NK-92 treated with Interleukin-12 subunit alpha and Interleukin-12 subunit beta, amount 100 ng/mL, for 24 hours (cell line): Measurements from ENCODE around the gene GTF2A1.
A peak's percentile ranks its signal among the peaks of the same experiment; 100 is the strongest.

Source experiments
- DNase-seq: peaks from one replicate; lab custom pipeline; 2025; lab: John Stamatoyannopoulos, UW

The GTF2A1 gene

DNA sequence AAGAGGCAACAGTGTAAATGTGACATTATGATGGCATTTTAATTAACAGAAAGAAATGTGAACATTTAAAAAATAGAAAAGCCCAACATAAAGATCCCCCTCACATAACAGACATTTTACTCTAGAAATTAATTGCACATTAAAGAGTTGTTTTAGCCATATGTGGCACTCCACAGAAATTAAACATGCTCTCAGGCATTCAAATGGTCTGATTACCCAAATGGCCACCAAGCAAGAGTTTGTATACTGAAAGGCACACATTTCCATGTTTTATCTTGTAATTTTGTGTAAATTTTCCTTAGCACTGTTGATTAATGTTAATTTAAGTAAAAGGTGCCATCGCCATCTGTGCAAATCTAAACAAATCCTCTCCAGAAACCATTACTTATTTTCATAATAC is 43.5 kb downstream of the GTF2A1 start:
- DNase-seq: no peak

DNA sequence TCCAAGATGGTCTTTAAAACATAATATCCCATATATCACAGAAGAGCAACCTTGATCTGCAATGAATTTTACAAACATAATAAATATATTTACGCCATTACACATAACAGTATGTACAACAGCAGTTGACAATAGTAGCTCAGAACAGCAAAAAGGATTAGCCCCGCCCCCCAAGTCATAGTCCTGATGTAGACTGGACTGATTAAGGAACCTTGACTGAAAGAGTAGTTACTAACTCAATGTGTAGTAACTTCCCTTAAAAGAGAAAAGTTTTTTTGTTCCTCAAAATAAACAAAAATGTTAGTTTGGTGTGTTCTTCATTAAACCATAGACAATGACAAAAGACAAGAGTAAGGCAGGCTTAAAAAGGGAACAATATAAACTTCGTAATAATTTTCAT is 44.5 kb downstream of the GTF2A1 start:
- DNase-seq: no peak

DNA sequence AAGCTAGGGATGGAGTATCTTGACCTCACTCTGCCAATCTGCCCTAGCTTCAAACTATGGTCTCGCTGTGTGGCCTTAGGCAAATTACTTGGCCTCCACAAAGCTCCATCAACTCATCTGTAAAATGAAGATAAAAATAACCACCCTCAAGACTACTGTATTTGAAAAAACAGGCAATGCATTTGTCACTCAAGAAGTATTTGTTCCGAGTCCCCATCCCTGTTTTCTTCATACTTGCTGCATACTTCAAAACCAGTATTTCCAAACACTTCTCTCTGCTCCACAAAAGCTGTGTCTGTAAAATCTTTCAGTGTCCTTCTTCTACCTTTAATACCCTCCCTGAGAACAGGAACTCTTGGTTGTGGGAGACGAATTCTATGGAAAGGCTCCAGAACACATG is 47.9 kb downstream of the GTF2A1 start:
- no peak for DNase-seq

DNA sequence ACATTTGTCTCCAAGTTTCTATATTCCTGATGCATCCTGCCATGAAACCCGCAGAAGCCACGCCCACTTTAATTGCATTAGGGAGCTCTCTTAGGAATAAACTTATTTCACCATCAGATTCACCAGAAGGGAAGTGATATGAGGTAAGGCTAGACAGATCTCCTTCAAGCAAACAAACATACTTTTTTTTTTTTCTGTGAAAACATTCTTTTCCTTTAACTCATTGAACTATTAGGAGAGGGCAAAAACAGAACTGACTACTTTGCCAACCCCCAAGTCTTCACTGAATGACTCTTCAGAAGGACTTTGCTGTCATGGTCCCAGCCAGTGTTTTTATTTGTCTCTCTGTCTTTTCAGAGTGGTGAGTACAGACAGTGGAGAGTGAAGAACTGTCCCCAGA is 48.4 kb downstream of the GTF2A1 start:
- DNase-seq: no peak

DNA sequence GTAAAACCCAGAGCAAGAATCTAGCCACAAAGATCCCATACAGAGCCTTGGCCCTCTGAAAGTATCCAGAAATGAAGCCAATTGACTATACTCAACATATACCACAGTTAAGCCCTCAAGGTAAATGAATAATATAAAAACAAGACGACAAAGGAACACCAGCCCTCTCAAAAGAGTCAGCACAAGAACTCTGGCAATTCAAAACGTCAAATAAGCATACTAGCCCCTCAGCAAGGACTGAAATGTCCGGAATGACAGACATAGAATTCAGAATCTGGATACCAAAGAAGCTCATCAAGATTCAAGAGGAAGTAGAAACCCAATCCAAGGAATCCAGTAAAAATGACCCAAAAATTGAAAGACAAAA is 49.9 kb downstream of the GTF2A1 start:
- DNase-seq: no peak

DNA sequence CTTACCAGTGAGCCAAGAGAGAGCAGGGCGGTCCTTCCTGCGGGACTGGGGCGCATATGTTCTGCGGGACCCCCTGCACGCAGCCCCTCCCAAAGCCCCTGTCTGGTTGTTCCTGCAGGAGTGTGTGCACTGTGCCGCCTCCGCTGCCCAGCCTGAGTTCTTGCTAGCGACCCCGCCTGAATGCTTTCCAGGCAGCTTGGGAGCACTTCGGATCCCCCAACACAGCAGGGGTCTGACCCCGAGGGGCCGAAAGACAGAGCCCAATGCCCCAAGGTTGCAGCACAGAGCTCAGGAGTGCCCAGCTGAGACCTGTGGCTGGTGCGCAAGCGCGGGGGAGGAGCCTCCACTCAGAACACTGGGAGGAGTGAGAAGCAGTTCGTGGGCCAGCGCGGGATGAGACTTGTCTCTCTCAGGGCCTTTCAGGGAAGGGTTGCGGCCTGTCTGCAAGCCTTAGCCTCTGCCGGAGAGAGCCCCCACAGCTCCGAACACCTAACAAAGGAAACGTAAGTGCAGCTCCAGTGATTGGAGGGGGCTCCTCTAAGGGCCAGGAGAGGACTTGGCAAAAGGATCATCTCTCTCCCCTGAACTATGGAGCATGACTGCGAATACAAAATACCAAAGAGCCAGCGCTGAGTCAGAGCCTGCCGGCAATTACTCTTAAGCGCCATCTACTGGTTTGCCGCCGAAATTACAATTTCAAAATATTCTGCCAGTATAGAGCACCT is 50.5 kb downstream of the GTF2A1 start:
- DNase-seq: peak; percentile 74

DNA sequence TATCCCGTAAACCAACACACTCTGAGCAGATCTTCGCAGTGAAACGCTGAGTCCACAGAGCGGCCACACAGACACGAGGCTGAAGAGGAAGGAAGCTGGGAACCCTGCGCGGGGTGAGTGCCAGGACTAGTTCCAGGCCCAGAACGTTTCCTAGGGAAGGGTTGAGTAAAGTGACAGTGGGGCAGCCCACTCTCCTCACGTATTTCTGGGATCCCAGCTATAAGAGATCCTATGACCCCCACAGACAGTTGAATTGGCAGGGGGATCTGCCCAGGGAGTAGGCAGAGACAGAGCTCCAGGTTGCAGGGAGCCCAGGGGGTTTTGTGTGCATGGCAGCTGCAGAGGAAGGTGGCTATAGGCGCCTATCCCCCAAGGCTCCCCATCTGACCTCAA is 51.1 kb downstream of the GTF2A1 start:
- no peak for DNase-seq

DNA sequence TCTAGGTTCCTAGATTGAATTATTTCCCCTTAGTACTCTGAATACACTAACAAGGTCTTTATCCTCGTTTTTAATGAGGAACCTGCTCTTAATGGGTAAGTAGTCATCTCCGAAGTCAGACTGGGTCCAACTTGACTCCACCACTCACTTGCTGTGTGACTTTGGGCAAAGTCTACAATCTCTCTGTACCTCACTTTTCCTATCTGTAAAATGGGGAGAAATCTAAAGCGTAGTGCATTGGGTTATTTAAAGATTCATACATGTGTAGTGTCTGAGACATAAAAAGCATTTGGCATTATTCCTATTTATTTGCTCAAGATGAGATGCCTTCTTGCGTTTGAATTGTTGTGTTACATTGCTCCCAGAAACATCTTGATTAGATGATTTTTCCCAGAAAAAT is 51.5 kb downstream of the GTF2A1 start:
- no peak for DNase-seq

DNA sequence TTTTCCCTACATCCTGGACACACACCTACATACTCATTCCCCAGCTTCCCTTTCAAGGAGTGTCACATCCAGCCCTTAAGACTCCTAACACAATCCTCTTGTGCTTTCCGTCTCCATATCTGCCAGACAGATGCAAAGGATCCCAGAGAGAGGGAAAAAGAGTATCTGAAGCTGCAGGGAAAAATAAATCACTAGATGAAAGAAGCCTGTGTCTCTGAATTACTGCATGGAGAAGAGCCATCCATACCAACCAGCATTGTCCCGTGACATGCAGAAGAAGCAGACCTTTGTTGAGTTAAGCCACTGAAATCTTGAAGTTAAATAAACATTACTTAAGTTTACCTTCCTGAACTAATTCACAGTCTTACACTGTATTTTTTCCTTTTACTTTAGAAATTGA is 54.6 kb downstream of the GTF2A1 start:
- no peak for DNase-seq

DNA sequence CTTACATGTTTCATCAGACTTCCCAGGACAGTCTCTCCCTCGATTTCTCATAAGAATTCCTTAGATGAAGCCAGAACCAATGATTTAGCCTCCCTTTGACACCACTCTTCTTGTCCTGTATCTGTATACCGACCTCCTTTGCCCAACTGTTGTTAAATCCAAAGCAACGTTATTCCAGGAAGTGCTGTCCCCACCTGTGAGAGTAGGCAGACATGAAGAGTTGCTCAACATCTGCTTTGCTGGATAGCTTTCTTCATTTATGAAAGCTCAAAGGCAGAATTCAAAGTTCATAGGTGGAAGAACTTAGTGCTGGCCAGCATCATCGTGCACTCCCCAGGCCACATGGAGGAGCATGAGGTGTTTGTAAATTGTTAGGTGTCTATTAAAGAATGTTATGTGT is 55.6 kb downstream of the GTF2A1 start:
- DNase-seq: no peak

DNA sequence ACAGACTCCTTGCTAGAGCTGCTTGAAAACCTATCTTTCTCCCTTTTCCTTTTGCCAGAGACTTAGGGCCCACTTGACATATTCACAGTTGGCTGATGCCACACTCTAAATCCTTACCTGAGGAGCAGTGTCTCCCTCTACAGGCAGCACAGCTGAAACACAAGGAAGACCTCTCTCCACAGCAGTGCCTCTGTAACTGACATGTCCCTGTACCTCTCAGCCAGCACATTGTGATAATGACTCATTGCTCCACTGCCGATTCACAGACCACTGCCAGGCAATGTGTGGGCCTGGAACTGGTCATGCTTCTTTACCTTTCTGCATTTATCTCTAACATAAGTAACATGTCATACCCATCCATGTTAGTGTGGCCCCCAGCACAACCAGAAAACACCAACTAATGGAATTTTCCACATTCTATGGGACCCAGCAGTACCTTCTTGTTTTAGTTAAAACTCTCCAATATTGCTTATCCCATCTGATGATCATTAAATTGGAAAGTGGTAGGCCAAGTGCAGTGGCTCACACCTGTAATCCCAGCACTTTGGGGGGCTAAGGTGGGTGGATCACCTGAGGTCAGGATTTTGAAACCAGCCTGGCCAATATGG is 56.5 kb downstream of the GTF2A1 start:
- peak; percentile 38 for DNase-seq

DNA sequence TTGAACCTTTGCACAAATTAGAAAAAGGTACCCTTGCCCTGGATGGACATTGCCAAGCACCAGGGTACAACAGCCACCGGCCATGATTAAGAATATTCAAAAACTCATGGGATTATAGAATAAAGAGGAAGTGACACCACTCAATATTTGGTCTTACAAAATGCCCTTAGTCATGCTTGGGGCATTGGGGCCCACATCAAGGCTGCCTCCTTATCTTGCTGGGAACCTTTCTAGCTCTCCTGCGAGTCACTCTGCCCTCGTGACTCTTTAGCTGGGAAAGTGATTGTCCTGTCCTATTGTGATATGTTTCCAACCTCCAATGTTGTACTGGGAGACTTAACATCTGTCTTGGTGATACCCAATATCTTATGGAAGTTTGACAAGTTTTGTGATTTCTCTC is 57.8 kb downstream of the GTF2A1 start:
- DNase-seq: no peak

DNA sequence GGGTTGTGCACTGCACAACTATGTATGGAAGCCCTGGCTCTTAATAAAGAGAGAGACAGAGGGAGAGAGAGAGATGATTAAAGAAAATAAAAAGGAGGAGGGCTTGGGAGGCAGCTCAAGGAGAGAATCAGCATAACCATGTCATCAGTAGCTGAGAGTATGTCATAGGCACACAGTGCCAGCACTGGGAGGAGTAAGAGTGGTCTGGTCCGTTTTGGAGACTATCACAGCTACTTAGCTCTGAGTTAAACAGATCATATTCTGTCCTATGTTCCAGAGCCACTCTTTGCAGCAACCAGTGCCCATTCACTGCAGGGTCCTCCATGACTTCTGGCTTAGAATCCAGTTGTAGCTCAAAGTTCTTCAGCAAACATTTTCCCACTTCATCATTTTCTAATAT is 59.0 kb downstream of the GTF2A1 start:
- no peak for DNase-seq

DNA sequence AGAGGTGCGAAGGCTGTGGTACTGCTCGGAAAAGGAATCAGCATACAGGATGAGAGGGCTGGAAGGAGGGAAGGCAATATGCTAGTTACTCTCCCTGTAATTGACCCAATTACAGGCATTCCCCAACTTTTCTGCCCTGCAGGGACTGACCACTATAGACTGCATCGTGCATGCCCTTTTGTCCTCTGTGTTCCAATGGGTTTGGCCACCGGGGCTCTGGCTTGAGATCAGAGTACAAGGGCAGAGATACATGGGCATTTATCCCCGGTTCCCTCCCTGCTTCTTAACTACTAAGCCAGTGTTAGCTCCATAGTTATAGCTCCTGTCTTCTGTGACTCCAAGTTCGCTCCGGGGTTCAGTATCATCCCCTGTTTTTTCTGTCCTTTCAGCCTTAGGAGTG is 59.7 kb downstream of the GTF2A1 start:
- DNase-seq: no peak

DNA sequence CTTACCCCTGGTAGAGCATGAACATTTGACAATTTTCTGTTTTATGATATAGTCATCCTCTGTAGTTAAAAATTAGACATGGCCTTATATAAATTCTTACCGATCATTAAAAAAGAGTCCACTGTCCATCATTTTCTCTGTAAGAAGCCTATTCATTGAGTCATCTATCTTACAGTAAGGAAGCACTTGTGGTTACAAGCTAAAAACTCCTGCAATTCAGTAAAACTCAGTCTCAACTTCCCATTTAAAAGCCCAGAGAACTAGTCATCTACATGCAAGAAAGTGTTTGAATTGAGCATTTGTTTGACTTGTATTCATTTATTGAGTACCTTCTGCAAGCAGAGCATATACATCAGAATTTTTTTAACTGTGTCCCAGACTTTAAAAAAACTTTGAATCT is 63.3 kb downstream of the GTF2A1 start:
- DNase-seq: no peak

DNA sequence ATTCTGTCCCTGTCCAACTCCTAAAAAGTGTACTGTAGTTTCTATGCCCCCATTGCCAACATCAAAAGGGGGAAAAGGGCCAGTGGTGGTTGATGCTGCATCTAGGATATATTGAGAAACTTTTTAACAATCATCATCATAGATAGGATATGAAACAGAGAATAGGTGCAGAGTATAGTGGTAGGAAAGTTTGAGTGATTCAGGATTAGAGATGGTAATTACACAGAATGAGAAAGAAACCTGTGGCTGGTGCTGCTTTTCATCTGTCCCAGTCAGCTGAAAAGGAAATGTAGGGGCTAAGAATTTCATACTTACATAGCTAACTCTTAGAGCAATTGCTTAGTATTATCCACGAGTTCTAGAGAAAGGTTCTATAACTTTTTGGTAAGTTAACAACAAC is 67.6 kb downstream of the GTF2A1 start:
- DNase-seq: no peak

DNA sequence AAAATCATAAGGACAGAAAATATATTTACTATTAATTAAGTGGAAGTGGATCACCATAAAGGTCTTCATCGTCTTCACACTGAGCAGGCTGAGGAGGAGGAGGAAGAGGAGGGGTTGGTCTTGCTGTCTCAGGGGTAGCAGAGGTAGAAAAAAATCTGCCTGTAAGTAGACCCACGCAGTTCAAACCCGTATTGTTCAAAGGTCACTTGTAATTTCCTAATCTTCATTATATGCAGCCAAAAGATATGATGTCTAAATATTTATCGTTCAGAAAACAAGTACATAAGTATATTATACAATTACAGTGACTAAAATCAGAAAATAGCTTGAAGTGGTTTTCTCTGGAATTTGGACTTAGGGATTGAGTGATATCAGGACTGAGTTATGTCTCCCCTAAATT is 72.1 kb downstream of the GTF2A1 start:
- no peak for DNase-seq

DNA sequence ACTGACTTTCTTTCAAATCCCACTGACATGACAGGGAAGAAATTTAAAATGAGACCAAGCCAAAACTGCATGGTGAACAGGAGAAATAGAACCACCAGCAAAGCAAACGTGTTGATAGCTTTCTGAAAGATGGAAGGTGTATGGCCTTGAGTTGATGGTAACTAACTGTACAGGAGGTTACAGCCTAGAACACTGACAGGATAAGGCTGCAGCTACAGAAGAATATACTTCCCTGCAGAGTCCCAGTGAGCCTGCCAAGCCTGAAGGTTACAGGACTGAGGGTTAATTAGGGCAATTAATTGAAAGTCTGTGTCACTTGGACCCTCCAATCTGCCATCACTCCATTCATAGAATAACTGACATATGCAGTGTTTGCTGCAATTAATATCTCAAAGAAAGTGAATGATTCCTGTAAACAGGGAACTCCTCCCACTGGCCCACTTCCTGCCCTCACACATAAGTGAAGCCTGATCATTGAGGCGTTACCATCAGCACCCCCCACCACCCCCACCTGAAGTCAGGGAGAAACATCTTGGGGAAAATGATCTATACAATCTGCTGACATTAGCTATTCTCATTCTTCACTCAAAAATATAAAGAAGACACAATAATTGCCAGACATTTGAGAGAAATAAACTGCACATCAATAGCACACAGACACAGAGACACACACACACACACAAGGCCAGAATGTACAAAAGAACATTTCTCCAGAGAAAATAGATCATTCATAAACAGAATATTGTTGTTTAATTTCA is 73.4 kb downstream of the GTF2A1 start:
- DNase-seq: no peak

DNA sequence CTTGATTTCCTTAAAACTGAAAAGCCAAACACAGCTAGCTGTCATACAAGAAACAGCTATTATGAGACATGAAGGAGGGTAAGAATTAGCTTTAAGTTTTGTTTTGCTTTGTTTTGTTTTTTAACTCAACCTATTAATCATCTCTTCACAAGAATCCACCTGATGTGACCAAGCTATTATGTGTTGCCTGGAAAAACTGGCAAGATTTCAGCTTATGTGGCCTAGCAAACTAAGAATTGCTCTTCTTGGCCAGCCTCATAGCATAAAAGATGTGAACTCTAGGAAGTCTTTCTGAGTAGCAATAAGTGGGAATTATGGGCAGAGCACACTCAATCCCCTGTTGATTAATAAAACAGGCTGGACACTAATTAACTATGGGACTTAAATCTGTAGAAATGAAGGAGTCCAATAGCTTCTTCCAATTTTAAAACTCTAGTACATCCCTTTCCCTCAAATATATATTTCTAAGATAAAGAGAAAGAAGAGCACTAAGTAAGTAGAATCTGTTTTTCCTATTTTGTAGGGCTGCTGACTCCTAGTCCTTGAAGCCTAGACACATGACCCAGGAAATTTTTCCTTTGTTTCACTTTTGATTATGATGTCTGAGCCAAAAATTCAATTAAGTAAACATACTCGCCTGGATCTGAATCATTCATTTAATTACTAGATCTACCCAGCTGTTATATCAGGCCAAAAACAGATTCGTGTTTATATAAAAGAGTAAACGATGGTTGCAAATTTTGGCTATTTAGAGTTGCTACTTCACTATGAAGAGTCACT is 75.7 kb downstream of the GTF2A1 start:
- DNase-seq: no peak

DNA sequence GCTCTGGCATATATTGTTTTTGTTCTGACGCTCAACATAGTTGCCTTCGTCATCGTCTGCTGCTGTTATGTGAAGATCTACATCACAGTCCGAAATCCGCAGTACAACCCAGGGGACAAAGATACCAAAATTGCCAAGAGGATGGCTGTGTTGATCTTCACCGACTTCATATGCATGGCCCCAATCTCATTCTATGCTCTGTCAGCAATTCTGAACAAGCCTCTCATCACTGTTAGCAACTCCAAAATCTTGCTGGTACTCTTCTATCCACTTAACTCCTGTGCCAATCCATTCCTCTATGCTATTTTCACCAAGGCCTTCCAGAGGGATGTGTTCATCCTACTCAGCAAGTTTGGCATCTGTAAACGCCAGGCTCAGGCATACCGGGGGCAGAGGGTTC is 77.0 kb downstream of the GTF2A1 start:
- no peak for DNase-seq

DNA sequence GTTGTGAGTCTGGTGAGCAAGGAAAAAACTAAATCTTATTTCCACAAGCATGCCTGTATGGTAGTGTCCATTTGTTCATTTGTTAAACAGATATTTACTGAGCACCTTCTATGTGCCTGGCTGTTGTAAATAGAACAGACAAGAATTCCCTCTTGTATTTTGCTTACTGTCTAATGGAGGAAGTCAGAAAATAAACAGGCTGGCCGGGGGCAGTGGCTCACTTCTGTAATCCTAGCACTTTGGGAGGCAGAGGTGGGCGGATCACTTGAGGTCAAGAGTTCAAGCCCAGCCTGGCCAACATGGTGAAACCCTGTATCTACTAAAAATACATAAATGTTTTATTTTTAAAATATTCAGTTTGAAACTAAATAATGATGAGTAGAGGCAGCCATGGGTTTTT is 79.3 kb downstream of the GTF2A1 start:
- no peak for DNase-seq

DNA sequence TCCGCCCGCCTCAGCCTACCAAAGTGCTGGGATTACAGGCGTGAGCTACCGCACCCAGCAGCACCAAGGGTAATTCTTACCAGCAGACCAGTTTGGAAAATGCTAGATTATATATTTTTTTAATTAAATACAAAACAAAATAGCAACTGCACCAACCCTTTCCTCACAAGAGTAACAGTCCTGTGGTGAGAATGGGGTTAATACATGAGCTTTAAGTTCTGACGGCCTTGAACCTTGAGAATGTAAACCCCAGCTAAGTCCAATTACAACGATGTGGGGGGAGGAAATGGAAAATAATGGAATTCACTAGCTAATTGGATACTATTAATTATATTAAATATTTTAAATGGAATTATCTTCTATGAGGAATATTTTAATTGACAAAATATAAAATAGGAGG is 82.3 kb downstream of the GTF2A1 start:
- no peak for DNase-seq

DNA sequence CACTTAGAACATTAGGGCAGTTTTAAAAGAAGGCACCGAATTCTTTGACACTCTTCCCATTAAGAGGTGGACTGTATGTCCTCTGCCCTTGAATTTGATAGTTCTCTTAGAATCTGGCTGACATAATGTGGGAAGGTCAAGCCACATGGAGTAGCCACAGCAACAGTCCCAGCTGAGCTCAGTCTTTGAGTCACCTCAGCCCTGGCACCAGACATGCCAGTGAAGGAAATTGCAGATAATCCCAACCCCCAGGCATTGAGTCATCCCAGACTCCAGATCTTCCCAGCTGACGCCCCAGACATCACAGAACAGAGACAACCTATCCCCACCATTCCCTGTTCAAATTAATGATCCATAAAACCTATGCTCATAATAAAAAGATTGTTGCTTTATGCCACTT is 83.4 kb downstream of the GTF2A1 start:
- no peak for DNase-seq
